Measurements from ENCODE around the gene SPATA22.
"Not testable (repeated sequence)": the region's sequence is repeated elsewhere in the genome, so short reads cannot be mapped to it uniquely, and the experiment has no call there.

SPATA22 gene

GRCh38 chr17:3471599-3471998 is at the start of gene SPATA22:
Gene SPATA22, minus strand, starts transcription at chr17:3471819. Its CDS starts 2,494 bp downstream, at chr17:3469325.
- no peak for DNase-seq (ENCODE audit: low read depth, low spot score)

GRCh38 chr17:3519472-3519871 is 47.9 kb upstream of the SPATA22 start:
- DNase-seq (ENCODE audit: low read depth, low spot score) = not testable (repeated sequence)

GRCh38 chr17:3514873-3515272 is 43.3 kb upstream of the SPATA22 start:
- no peak for DNase-seq (ENCODE audit: low read depth, low spot score)

- not testable (repeated sequence) for DNase-seq (ENCODE audit: low read depth, low spot score)
Measured at GRCh38 chr17:3514167-3514566, 42.5 kb upstream of the SPATA22 start.

- no peak for DNase-seq (ENCODE audit: low read depth, low spot score)
Measured at GRCh38 chr17:3513305-3514035, 41.9 kb upstream of the SPATA22 start.

GRCh38 chr17:3512505-3513171 is 41.0 kb upstream of the SPATA22 start:
- no peak for DNase-seq (ENCODE audit: low read depth, low spot score)

GRCh38 chr17:3511852-3512504 is 40.4 kb upstream of the SPATA22 start:
- DNase-seq (ENCODE audit: low read depth, low spot score) = no peak

GRCh38 chr17:3510090-3510489 is 38.5 kb upstream of the SPATA22 start:
- DNase-seq (ENCODE audit: low read depth, low spot score) = peak; percentile 47

- no peak for DNase-seq (ENCODE audit: low read depth, low spot score)
Measured at GRCh38 chr17:3507869-3508268, 36.2 kb upstream of the SPATA22 start.

- no peak for DNase-seq (ENCODE audit: low read depth, low spot score)
Measured at GRCh38 chr17:3507071-3507470, 35.5 kb upstream of the SPATA22 start.

- DNase-seq (ENCODE audit: low read depth, low spot score) = no peak
Measured at GRCh38 chr17:3506054-3506453, 34.4 kb upstream of the SPATA22 start.

GRCh38 chr17:3505008-3505407 is 33.4 kb upstream of the SPATA22 start:
- no peak for DNase-seq (ENCODE audit: low read depth, low spot score)

- DNase-seq (ENCODE audit: low read depth, low spot score) = no peak
Measured at GRCh38 chr17:3503285-3503684, 31.7 kb upstream of the SPATA22 start.

GRCh38 chr17:3502466-3502865 is 30.8 kb upstream of the SPATA22 start:
- no peak for DNase-seq (ENCODE audit: low read depth, low spot score)

GRCh38 chr17:3501344-3501743 is 29.7 kb upstream of the SPATA22 start:
- DNase-seq (ENCODE audit: low read depth, low spot score) = no peak

GRCh38 chr17:3497101-3497500 is 25.5 kb upstream of the SPATA22 start:
- no peak for DNase-seq (ENCODE audit: low read depth, low spot score)

GRCh38 chr17:3485481-3486068 is 14.0 kb upstream of the SPATA22 start:
- DNase-seq (ENCODE audit: low read depth, low spot score) = no peak

GRCh38 chr17:3482852-3483251 is 11.2 kb upstream of the SPATA22 start:
- DNase-seq (ENCODE audit: low read depth, low spot score) = peak; percentile 45

- DNase-seq (ENCODE audit: low read depth, low spot score) = no peak
Measured at GRCh38 chr17:3479988-3480387, 8.4 kb upstream of the SPATA22 start.

- no peak for DNase-seq (ENCODE audit: low read depth, low spot score)
Measured at GRCh38 chr17:3475812-3476610, 4.4 kb upstream of the SPATA22 start, which contains the start of gene ASPA. Gene ASPA, plus strand, starts transcription at chr17:3475997. Its CDS starts 163 bp downstream, at chr17:3476160.

- no peak for DNase-seq (ENCODE audit: low read depth, low spot score)
Measured at GRCh38 chr17:3475251-3475685, 3.6 kb upstream of the SPATA22 start.
